Sciatic nerve (tissue), 2 donors: ENCODE data around the gene HAND2. TPM values are rescaled to one million over a fixed set of nuclear protein-coding genes. Genes with fewer than 3 reads are reported as not detected.
A peak's percentile ranks its signal among the peaks of the same experiment; 100 is the strongest.

Experiments used
- ATAC-seq: fragments of 200-7000 bp; cut with Tn5 transposase; one replicate; pipeline ENCODE4 v1.9.1; 2020; ENCODE audit warnings: mild to moderate bottlenecking, moderate library complexity
- DNase-seq: peaks from one replicate; pipeline ENCODE4 v3.0.0-alpha.2; 2020; ENCODE audit warnings: low spot score
- intact Hi-C: fragments of 100-400 bp; cut with DNase I; formaldehyde crosslinking; loops from one replicate; pipeline ENCODE4 v1.14.2; 2022
- total RNA-seq: library from RNA; stranded (reverse); fragmentation: NEBNext Ultra II Directional; extraction: Animal tissue kit (Norgen Biotek cat#: 25700); gene quantifications from one replicate; pipeline ENCODE4 v1.2.1, GENCODE V29; 2021
- donor health status: DM: no; HTN: no; CAD: no.
- donor health status: DM: no; HTN: no; CAD: no.

The HAND2 gene
- total RNA-seq, 1 donor from 2014 or later = 0.27 TPM

DNA sequence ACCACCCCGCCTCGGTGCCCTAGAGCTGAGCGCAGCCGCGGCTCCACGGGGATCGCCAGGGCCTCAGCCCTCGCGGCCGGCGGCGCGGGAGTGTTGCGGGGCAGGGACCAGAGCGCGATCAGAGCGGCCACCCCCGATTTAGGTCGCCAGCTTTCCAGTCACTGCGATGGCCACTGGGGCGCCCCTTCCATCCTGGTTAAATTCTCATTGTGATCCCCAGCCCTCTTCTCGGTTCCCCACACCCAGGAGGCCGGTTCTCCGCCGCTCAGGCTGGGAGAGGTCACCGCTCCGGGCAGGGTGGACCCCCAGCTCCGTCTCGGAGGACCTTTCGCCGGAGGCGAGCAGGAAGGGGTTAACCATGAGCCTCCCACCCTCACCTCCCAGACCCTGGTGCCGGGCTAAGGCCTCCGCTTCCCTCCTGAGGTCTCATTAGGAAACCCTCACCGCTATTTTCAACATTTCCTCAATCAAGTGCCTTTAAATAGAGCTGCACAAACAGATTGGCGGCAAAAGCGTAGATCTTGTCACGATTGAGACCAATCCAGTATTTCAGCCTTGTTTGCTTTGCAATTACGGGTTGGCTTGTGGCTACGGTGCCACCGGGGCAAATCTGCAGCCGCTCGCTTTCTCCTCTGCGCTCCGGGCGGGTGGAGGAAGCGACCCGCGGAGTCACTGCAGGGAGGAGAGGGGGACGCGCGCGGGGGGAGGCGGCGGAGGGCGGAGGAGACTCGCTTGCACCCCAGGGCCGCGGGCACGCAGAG lies 8.3 kb upstream of the HAND2 start:
- peak; percentile 54 for ATAC-seq
- intact Hi-C loops = no loop called here
- no peak for DNase-seq

- no peak for DNase-seq
- intact Hi-C loops = no loop called here
These were observed 7.7 kb upstream of the HAND2 start for GRCh38 chr4:173537613-173538147.

GRCh38 chr4:173536808-173537429 lies 6.9 kb upstream of the HAND2 start:
- intact Hi-C loops = no loop called here
- DNase-seq = no peak
- no peak for ATAC-seq

More at GRCh38 chr4:173537613-173538147, 7.7 kb upstream of the HAND2 start:
- ATAC-seq = no peak

- DNase-seq (no peak), ATAC-seq (no peak)
- intact Hi-C loops = no loop called here
These were observed 5.9 kb upstream of the HAND2 start for GRCh38 chr4:173535957-173536356.

DNA sequence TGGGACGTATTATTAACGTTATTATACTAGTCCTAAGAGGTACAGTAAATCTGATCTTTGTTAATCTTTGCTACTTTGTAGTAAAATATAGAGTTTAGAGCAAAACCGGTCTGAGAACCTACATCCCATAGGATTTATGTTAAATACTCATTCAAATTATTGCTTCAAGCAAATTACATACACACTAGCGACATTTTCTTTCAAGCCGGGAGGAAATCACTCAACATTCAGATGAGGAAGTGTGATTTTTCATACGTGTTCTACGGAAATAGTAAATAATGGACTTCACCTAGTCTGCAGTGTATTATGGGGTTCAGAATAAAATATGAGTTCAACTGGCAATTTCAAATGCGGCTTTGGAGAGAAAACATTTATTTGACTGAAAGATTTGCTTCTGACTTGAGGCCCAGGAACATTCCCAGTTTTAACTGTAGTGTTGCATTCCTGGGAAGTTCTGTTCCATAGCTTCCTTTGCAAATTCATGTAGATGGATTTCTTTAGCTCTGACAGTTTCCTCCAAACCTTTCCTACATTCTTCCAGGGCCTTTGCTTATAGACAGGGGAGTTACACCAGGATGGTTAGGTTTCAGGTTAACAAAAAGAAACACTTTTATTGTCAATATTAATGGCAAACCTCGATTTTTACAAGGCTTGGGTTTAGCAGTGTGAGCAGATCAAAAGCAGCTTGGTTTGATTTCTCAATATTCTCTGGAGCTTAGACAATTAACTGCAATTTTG lies 5.3 kb upstream of the HAND2 start:
- ATAC-seq = no peak
- no peak for DNase-seq
- intact Hi-C loops = no loop called here

DNA sequence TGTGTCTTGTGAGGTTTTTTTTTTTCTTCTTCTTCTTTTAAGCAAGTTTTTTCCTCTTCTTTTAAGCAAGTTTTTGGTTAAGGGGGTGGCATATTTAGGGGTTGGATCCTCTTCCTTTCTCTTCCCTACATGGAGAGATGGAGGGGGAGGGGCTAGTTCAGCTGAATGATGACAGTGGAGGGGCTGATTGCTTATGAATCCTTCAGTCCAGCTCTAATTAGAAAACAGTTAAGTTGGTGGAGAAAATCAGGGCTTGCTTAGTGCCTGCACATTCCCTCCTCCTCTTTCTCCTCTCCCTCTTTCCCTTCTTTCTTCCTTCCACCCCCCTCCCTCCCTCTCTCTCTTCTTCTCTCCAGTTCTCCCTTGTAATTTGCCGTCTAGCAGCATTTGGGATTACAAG lies 4.4 kb upstream of the HAND2 start:
- intact Hi-C loops = no loop called here
- ATAC-seq (no peak), DNase-seq (no peak)

DNA sequence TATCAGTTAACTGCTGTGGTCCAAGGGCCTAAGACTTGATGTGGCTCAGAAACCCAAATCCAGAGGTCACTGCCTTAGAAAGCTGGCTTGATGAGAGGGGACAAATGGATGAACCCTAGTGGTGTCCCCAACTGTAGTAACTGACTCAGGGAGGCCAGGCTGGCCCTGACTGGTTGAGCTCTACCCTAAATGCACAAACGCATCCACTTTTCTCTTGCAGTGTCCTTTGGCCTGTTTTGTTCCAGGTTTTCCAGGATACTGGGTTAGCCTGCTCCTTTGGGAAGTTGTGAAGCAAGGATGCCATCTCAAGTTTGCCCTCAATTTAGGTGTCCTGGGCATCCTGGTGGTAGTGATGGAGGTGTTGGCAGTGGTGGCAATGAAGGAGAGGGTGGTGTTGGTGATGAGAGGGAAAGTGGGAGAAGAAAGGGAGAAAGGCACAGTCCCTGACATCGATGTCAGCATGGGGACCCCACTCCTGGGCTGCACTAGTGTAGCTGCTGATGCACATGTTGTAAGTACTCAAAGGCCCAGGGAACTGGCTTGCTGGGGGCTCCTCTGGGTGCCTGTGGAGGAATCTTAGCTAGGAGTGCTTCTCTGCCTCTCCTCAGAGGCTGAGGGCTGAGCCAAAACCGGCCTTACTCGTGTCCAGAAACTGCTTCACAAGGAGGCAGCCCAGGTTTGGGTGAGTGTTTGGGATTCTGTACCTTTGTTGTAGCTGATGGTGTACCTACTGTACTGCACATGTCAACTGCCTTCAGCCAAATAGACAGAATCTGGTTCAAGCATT lies 2.9 kb upstream of the HAND2 start:
- ATAC-seq = no peak
- no peak for DNase-seq
- intact Hi-C loops = no loop called here

DNA sequence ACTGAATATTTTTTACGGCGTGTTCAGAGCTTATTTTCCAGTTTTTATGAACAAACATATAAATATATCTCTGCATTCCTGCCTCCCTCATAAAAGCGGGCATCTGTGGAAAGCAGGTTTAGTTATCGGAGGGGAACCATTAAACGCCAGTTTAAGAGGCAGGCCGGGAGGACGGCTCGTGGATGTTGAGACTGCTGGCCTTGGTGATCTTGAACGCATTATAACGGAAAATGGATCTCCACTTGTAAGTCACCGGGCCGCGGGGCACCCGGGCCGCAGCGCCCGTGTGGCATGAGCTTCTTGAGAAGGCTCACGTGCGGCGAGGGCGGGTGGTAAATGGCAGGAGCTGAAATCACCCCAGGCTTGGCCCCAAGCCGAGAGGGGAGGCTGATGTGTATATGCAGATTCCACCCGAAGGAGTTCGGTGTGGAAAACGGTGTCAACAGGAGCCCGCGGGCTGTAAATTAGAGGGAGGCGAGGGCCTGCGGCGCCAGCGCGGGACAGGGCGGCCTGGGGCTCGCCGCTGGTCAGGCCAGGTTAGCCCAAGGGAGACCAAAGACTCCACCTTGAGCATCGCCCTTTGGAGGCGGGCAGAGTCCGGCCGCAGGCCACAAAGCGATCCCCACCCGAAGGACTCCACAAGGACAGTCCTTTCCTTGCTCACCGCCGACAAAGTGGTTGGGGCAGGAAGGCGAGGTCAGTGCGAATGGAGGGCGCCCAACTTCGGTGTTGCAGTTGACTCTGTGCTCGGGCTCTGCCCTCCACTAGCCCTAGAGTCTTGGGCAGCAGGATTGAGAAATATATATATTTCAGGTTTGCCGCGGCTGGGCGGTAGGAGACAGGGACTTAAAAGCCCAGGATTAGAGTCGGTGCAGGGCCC lies 1.3 kb upstream of the HAND2 start:
- intact Hi-C loops = no loop called here
- ATAC-seq (no peak), DNase-seq (no peak)

DNA sequence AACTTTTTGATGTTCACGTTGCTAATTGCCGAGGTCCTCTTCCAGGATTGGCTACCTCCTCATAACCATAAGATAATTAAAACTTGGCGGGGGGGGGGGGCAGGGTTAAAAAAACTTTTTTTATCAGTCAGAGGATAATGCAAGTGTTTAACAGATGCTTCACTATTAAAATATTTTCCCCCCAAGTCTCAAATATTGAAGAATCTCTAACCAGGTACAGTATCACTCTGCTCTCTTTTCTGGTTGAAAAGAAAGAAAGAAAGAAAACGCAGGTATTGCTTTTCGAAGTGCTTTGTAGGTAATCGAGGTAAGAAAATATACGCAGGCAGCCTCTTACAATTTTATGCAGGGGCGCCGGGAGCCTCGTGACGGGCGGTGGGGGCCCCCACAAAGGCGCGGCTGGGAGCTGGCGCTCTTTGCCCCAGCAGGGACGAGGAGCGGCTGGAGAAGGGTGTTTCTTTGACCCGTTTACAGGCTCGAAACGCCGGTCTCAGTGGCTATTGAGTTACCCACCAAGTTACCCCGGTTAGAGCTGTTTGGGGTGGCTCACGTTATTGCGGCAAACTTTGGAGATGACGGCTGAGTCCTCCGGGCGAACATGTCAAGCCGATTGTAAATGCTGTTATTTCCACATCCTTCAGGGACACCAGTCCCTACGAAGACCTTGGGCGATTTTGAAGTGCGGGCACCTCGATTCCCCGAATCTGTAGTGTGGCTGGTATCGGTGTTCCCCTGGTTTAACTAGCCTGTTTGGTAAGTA lies 477 bp upstream of the HAND2 start:
- ATAC-seq = no peak
- intact Hi-C loops = no loop called here
- no peak for DNase-seq

- intact Hi-C loops = loop anchor here (10.0 kb wide), 1 partner anchor 626 kb away; no protein-coding TSS in a partner anchor
These were observed 1.4 kb downstream of the HAND2 start for GRCh38 chr4:173528378-173529321.

DNA sequence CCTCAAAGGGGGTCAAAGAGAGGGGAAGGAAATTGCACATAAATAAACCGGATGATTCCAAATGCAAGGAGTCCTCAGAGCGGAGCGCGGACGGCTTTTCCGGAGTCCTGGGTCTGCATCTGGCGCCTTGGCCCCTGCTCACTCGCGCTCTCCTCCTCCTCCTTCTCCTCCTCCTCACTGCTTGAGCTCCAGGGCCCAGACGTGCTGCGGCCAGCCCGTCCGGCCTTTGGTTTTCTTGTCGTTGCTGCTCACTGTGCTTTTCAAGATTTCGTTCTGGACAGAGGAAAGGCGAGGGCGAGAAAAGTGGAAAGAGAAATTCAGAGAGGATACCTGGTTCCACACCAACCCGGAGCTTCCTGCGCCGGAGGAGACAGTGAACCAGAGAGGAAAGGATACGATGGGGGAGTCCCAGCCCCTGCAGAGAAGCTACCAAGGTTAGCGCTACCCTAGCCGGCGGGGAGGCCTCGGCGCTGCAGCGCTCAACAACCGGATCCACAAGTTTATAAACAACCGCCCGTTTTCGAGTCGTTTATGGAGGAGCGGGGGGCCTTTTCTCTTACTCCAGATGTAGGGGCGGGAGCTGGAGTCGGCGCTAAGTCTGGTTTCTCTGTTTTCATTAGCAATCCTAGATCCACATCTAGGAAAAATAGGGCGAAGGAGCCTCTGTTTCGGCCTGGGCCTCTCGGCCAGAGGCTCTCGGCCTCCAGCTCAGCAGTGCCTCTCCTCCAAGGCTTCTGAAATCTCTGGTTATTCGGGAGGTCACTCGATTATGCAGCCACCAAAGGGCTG lies 2.7 kb downstream of the HAND2 start:
- ATAC-seq (no peak), DNase-seq (no peak)
- intact Hi-C loops = loop anchor here (10.0 kb wide), 1 partner anchor 628 kb away; no protein-coding TSS in a partner anchor

More at GRCh38 chr4:173528378-173529321, 1.4 kb downstream of the HAND2 start:
- DNase-seq (no peak), ATAC-seq (no peak)

GRCh38 chr4:173526724-173527102 lies 3.3 kb downstream of the HAND2 start:
- DNase-seq (no peak), ATAC-seq (no peak)
- intact Hi-C loops = loop anchor here (10.0 kb wide), 1 partner anchor 628 kb away; no protein-coding TSS in a partner anchor

DNA sequence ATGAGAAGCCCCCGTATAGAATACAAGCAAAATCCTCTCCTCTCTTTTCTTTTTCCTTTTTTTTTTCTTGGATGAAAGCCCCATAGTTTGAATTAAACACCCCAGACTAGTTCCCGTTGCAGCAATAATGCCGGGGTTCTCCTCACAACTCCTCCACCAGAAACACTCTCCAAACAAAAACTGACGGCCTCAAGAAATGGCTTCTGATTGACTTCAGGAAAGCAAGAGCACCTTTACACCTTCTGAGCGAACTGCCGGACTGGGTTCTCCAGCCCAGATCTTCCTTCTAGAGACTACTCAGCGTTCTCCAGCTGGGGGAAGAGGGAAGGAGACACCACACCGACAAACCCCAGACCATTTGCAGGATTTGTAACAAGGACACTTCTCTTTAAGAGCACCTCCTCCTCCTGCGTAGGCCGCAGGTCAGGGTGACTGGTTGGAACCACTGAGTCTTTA lies 4.0 kb downstream of the HAND2 start:
- ATAC-seq (no peak), DNase-seq (no peak)
- intact Hi-C loops = loop anchor here (10.0 kb wide), 1 partner anchor 629 kb away; no protein-coding TSS in a partner anchor

DNA sequence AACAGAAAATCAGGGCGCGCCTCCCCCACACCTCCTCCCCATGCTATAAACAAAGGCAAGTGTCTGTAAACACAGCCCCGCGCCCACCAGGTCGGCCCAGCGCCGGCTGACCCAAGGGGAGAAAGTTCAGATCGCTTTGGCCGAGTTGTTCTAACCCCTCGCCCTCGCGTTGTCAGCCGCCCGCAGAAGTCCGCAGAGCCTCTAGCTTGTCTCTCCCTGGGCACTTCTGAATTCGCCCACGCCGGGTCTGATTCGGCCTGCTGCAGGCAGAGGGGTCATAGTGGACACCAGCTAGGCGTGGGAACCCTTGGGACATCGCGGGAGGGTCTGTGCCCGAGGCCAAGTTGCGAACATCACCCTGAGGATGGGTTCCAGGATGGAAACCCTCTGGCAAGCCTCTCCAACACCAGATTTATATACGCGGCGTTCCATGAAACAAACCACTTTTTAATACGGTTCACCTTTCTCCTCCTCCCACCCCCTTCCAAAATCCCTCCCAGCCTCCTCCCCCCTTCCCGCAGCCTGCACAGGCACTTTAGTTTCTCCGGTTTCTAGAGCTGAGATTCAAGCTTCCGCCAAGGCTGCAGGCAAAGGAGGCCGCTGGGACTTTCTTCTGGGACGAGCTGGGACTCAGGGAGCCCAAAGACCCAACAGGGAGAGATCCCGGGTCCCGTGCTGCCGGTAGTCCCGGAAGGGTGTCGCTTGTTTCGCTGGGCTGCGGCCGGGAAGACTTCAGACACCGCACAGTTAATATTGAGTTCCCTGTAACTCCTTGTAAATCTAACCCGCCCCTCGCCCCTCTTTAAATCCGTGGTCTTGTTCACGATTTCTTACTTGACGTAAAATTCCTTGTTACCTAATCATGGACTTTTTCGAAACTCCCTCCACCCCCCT lies 4.7 kb downstream of the HAND2 start:
- intact Hi-C loops = loop anchor here (10.0 kb wide), 1 partner anchor 629 kb away; no protein-coding TSS in a partner anchor
- DNase-seq (no peak), ATAC-seq (no peak)
